Calu3 (cell line): ENCODE results near the gene ETFA. TPM values are rescaled to one million over a fixed set of nuclear protein-coding genes. Genes with fewer than 3 reads are reported as not detected.

Experiments
- BruUV-seq: library from RNA; stranded (reverse); fragments of 400-500 nt; replicated peaks from 2 replicates; lab custom pipeline; 2021; lab: Mats Ljungman, UMichigan
- CTCF ChIA-PET: fragments of 300-600 bp; sonication (Branson Sonifier 250); formaldehyde crosslinking; loops from one replicate; lab custom pipeline; 2022; ENCODE audit warnings: antibody characterized with exemption; lab: Charles Lee
- DNase-seq: peaks from one replicate; pipeline ENCODE4 v3.0.0; 2022
- H3K27ac Mint-ChIP-seq: one replicate; pipeline ENCODE4 v1.8.0; 2022; ENCODE audit warnings: mixed read lengths; ENCODE audit not compliant: unreplicated experiment
- H3K27me3 Mint-ChIP-seq: one replicate; pipeline ENCODE4 v1.8.0; 2022; ENCODE audit warnings: mixed read lengths; ENCODE audit not compliant: unreplicated experiment
- H3K36me3 Mint-ChIP-seq: one replicate; pipeline ENCODE4 v1.8.0; 2022; ENCODE audit warnings: mild to moderate bottlenecking, moderate library complexity, mixed read lengths; ENCODE audit not compliant: insufficient read depth, unreplicated experiment
- H3K4me1 Mint-ChIP-seq: one replicate; pipeline ENCODE4 v1.8.0; 2022; ENCODE audit warnings: mild to moderate bottlenecking, low read depth, mixed read lengths; ENCODE audit not compliant: unreplicated experiment
- H3K4me3 Mint-ChIP-seq: one replicate; pipeline ENCODE4 v1.8.0; 2022; ENCODE audit warnings: mild to moderate bottlenecking, low read depth, moderate library complexity, mixed read lengths; ENCODE audit not compliant: unreplicated experiment
- H3K9me3 Mint-ChIP-seq: one replicate; pipeline ENCODE4 v1.8.0; 2022; ENCODE audit warnings: low read depth, mixed read lengths; ENCODE audit not compliant: unreplicated experiment
- CTCF ChIP-seq: fragments of 200-600 bp; IDR thresholded peaks from one replicate; pipeline ENCODE4 v1.8.0; 2022; ENCODE audit warnings: antibody characterized with exemption; ENCODE audit not compliant: unreplicated experiment
- intact Hi-C: fragments of 100-400 bp; cut with micrococcal nuclease; formaldehyde crosslinking; loops from one replicate; pipeline ENCODE4 v1.10.0; 2022; ENCODE audit not compliant: unreplicated experiment
- total RNA-seq: library from RNA; stranded (reverse); gene quantifications from 2 replicates; pipeline ENCODE4 v1.2.3, GENCODE V29; 2022

Gene ETFA
- total RNA-seq, 1 experiment from 2014 or later = 230 TPM

GRCh38 chr15:76251717-76252116 lies 59.6 kb downstream of the ETFA start:
- H3K4me3 Mint-ChIP-seq = no peak overlapping the region
- intact Hi-C loops = no loop called here
- H3K27ac Mint-ChIP-seq = no peak overlapping the region
- H3K36me3 Mint-ChIP-seq = no peaks in the 10 kb centered on the region
- no peak for TF ChIP-seq CTCF
- H3K27me3 Mint-ChIP-seq = no peaks in the 10 kb centered on the region
- no peak for DNase-seq
- no peaks in the 10 kb centered on the region for H3K4me1 Mint-ChIP-seq
- CTCF ChIA-PET = no interaction called here
- H3K9me3 Mint-ChIP-seq = no peaks in the 10 kb centered on the region
- BruUV-seq = no TSS peak

GRCh38 chr15:76245072-76245610 lies 66.1 kb downstream of the ETFA start:
- CTCF ChIA-PET = interaction anchor here (0.7 to 1.2 kb wide), 2 partner anchors 13 to 85 kb away, joined by 4 to 5 read pairs; no protein-coding TSS in a partner anchor
- Mint-ChIP-seq H3K27me3 (no peaks in the 10 kb centered on the region), H3K4me3 (no peak overlapping the region), H3K27ac (no peak overlapping the region), H3K36me3 (peaks cover 6% of the 10 kb centered on the region), H3K4me1 (no peaks in the 10 kb centered on the region), H3K9me3 (no peaks in the 10 kb centered on the region)
- TF ChIP-seq CTCF = no peak
- no TSS peak for BruUV-seq
- intact Hi-C loops = no loop called here
- DNase-seq = no peak

- H3K36me3 Mint-ChIP-seq = peaks cover 6% of the 10 kb centered on the region
- TF ChIP-seq CTCF = no peak
- no peak overlapping the region for H3K27ac Mint-ChIP-seq
- intact Hi-C loops = loop anchor here (5.0 kb wide), 1 partner anchor 48 kb away; no protein-coding TSS in a partner anchor
- no peaks in the 10 kb centered on the region for H3K9me3 Mint-ChIP-seq
- CTCF ChIA-PET = no interaction called here
- DNase-seq = no peak
- H3K4me3 Mint-ChIP-seq = no peak overlapping the region
- H3K4me1 Mint-ChIP-seq = no peaks in the 10 kb centered on the region
- H3K27me3 Mint-ChIP-seq = no peaks in the 10 kb centered on the region
- no TSS peak for BruUV-seq
Measured at GRCh38 chr15:76239786-76240185, 71.5 kb downstream of the ETFA start.

- H3K27me3 Mint-ChIP-seq = no peaks in the 10 kb centered on the region
- H3K9me3 Mint-ChIP-seq = no peaks in the 10 kb centered on the region
- H3K36me3 Mint-ChIP-seq = peaks cover 4% of the 10 kb centered on the region
- no peaks in the 10 kb centered on the region for H3K4me1 Mint-ChIP-seq
- CTCF ChIA-PET = no interaction called here
- no peak overlapping the region for H3K27ac Mint-ChIP-seq
- DNase-seq = no peak
- BruUV-seq = no TSS peak
- TF ChIP-seq CTCF = no peak
- no peak overlapping the region for H3K4me3 Mint-ChIP-seq
- intact Hi-C loops = loop anchor here (5.0 kb wide), 1 partner anchor 51 kb away; no protein-coding TSS in a partner anchor
Measured at GRCh38 chr15:76236350-76236749, 74.9 kb downstream of the ETFA start.
